Endothelial cell of umbilical vein (primary cell): Measurements from ENCODE around the gene GRWD1.

ENCODE experiments used
- CTCF ChIP-seq, 2 donors: IDR thresholded peaks; 1 replicate in 1 of 2; 2 replicates in 1 of 2; pipeline ENCODE4 v1.5.1; 2011; ENCODE audit warnings: low read length in 2 of 2, mild to moderate bottlenecking in 2 of 2, moderate library complexity in 2 of 2, control low read depth in 1 of 2, inconsistent platforms in 1 of 2, low read depth in 1 of 2; ENCODE audit not compliant: insufficient read depth in 1 of 2; ENCODE audit errors: extremely low read depth in 1 of 2
- EZH2 ChIP-seq: IDR thresholded peaks from 2 replicates; pipeline ENCODE4 v1.6.1; 2012; ENCODE audit warnings: borderline replicate concordance, low read depth, mild to moderate bottlenecking, moderate library complexity, low read length, inconsistent platforms; ENCODE audit not compliant: severe bottlenecking
- MYC ChIP-seq: IDR thresholded peaks from one replicate; pipeline ENCODE4 v1.6.1; 2011; ENCODE audit warnings: mild to moderate bottlenecking, low read depth, low read length
- POLR2A ChIP-seq: IDR thresholded peaks from 2 replicates; pipeline ENCODE4 v1.6.1; 2012; ENCODE audit warnings: low read depth, mild to moderate bottlenecking, control low read depth, low read length

GRCh38 chr19:48468772-48469288, 23.0 kb downstream of the GRWD1 start:
- TF ChIP-seq CTCF (IDR thresholded peaks at IDR 0.05; ENCODE audit: extremely low read depth in 1 of 2, insufficient read depth in 1 of 2, low read depth in 1 of 2, low read length in 2 of 2) (no peak), EZH2 (no peak), POLR2A (no peak), MYC (no peak)
